Prostate gland (tissue), 2 donors: ENCODE data around the gene NOXO1.

Experiments used
- POLR2AphosphoS5 ChIP-seq: sonication (generic); formaldehyde crosslinking; IDR thresholded peaks from one replicate; pipeline ENCODE4 v1.6.1; 2017; ENCODE audit warnings: antibody characterized with exemption
- TF ChIP-seq, protein P1 (sequence below), 4 experiments: fragments of 200-600 bp in 2 of 4; fragments of 450-650 bp in 2 of 4; sonication (generic) in 2 of 4; IDR thresholded peaks; 1 replicate in 3 of 4; 2 replicates in 1 of 4; pipeline ENCODE4 v1.5.1; 2016 to 2019; ENCODE audit warnings: antibody characterized with exemption in 4 of 4, mild to moderate bottlenecking in 2 of 4, moderate library complexity in 2 of 4

DNA sequence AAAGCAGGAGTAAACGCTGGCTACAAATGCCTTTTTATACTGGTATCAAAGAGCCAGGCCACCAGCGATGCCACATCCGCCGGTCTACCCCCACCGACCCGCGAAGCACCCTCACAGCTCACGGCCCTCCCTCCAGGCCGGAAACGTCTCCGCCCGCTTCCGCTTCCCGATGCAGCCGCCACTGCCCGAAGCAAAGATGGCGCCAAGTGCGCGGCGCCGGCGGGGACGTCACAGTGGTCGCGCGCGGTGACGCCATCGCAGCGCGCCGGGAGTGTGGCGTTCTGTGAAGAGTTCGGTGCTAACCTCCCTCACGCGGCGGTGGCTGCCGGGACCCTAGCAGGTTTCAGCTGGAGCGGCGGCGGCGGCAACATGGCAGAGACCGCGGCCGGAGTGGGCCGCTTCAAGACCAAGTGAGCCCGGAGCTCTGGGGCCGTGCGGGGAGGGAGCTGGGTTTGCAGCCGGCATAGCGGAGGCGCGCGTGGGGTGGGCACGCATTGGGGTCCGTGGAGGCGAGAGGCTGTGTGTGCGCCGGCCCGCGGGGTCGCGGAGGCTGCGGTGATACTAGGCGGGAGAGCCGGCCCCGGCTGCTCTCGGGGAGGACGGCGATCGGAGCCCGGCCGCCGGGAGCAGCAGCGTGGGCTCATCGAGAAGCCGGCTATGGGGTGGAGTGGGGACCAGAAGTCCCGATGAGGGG, 9.3 kb downstream of the NOXO1 start, which contains the start of gene TBL3:
- TF ChIP-seq, protein P1, sequence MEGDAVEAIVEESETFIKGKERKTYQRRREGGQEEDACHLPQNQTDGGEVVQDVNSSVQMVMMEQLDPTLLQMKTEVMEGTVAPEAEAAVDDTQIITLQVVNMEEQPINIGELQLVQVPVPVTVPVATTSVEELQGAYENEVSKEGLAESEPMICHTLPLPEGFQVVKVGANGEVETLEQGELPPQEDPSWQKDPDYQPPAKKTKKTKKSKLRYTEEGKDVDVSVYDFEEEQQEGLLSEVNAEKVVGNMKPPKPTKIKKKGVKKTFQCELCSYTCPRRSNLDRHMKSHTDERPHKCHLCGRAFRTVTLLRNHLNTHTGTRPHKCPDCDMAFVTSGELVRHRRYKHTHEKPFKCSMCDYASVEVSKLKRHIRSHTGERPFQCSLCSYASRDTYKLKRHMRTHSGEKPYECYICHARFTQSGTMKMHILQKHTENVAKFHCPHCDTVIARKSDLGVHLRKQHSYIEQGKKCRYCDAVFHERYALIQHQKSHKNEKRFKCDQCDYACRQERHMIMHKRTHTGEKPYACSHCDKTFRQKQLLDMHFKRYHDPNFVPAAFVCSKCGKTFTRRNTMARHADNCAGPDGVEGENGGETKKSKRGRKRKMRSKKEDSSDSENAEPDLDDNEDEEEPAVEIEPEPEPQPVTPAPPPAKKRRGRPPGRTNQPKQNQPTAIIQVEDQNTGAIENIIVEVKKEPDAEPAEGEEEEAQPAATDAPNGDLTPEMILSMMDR (IDR thresholded peaks at IDR 0.05) = peak in 2 of 4 experiments; percentile 40 to 51
- peak; percentile 100 for TF ChIP-seq POLR2AphosphoS5
